ENCODE measurements around the gene PHF1.

The PHF1 gene

DNA sequence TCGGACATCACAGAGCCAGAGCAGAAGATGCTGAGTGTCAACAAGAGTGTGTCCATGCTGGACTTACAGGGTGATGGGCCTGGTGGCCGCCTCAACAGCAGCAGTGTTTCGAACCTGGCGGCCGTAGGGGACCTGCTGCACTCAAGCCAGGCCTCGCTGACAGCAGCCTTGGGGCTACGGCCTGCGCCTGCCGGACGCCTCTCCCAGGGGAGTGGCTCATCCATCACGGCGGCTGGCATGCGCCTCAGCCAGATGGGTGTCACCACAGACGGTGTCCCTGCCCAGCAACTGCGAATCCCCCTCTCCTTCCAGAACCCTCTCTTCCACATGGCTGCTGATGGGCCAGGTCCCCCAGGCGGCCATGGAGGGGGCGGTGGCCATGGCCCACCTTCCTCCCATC, 32.2 kb downstream of the PHF1 start:
- DNase-seq (no peak), ATAC-seq (peak; percentile 15)
- Mint-ChIP-seq H3K4me1 (peaks cover 3% of the 10 kb centered on the region), H3K9me3 (no peaks in the 10 kb centered on the region), H3K36me3 (ENCODE audit: low read depth) (peaks cover 20% of the 10 kb centered on the region), H3K4me3 (no peak overlapping the region), H3K27me3 (no peaks in the 10 kb centered on the region), H3K27ac (no peak overlapping the region)

DNA sequence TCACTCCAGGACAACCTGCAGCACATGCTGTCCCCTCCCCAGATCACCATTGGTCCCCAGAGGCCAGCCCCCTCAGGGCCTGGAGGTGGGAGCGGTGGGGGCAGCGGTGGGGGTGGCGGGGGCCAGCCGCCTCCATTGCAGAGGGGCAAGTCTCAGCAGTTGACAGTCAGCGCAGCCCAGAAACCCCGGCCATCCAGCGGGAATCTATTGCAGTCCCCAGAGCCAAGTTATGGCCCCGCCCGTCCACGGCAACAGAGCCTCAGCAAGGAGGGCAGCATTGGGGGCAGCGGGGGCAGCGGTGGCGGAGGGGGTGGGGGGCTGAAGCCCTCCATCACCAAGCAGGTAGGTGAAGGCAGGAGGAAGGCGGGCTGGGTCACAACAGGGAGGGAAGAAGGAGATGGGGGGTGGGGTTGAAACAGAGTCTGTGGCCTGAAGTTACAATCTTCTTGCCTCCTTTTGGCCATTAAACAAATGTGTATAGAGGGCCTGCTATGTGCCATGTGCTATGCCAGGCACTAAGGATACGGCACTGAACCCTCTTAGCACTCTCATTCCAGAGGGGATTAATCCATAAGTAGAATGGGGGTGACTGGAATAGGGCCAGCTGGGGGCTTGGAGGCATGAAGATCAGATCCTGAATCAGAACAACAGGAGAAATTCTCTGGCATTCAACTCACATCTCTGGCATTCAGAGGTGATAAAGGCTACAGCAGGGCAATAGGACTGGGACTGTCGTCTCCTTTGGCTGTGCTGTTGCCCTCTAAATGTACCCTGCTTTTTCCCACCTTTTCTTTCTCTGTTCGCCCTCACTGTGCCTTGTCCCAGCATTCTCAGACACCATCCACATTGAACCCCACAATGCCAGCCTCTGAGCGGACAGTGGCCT, 33.0 kb downstream of the PHF1 start:
- DNase-seq: no peak
- Mint-ChIP-seq H3K9me3 (no peaks in the 10 kb centered on the region), H3K4me3 (no peak overlapping the region), H3K36me3 (ENCODE audit: low read depth) (peaks cover 15% of the 10 kb centered on the region), H3K27me3 (no peaks in the 10 kb centered on the region), H3K4me1 (peaks cover 3% of the 10 kb centered on the region), H3K27ac (no peak overlapping the region)
- ATAC-seq: no peak

DNA sequence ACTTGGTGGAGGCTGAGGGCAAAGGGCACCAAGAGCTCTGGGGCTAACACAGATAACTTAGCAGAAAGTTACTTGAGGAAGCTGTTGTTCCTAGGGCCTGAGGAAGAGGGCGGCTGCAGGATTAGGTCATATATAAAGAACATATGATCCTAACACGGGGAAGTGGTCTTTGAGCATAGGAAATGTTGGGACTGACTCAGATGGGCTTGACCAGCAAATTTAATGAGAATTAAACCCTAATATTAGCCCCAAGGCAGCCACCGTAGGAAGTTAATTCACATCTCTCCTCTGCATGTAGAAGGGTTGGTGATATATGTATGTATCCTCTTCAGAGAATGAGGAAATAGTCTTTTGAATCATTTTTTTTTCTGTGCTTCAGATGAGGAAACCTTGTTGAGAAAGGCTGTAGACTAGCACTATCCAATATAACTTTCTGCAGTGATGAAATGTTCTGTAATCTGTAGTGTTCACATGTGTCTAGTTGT, 34.3 kb downstream of the PHF1 start:
- ATAC-seq (no peak), DNase-seq (no peak)
- H3K4me1 Mint-ChIP-seq: no peaks in the 10 kb centered on the region
- H3K4me3 Mint-ChIP-seq: no peak overlapping the region
- no peaks in the 10 kb centered on the region for H3K9me3 Mint-ChIP-seq
- H3K27ac Mint-ChIP-seq: no peak overlapping the region
- H3K27me3 Mint-ChIP-seq: no peaks in the 10 kb centered on the region
- peaks cover 16% of the 10 kb centered on the region for H3K36me3 Mint-ChIP-seq (ENCODE audit: low read depth)

DNA sequence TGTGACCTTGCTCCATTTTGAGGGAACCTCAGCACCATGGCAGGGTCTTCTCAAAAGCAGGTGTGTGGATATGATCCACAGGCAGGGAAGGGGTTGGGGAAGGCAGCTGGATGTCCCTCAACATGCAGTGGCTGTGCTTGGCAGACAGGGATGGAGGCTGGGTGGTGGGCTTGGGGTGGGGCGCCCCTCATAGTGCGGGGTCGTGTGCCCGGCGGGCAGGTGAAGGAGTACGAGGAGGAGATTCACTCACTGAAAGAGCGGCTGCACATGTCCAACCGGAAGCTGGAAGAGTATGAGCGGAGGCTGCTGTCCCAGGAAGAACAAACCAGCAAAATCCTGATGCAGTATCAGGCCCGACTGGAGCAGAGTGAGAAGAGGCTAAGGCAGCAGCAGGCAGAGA, 35.5 kb downstream of the PHF1 start:
- no peaks in the 10 kb centered on the region for H3K9me3 Mint-ChIP-seq
- H3K4me3 Mint-ChIP-seq: no peak overlapping the region
- no peaks in the 10 kb centered on the region for H3K27me3 Mint-ChIP-seq
- peaks cover 16% of the 10 kb centered on the region for H3K36me3 Mint-ChIP-seq (ENCODE audit: low read depth)
- H3K4me1 Mint-ChIP-seq: no peaks in the 10 kb centered on the region
- no peak for DNase-seq
- H3K27ac Mint-ChIP-seq: peak overlapping the region; percentile 4
- ATAC-seq: no peak

DNA sequence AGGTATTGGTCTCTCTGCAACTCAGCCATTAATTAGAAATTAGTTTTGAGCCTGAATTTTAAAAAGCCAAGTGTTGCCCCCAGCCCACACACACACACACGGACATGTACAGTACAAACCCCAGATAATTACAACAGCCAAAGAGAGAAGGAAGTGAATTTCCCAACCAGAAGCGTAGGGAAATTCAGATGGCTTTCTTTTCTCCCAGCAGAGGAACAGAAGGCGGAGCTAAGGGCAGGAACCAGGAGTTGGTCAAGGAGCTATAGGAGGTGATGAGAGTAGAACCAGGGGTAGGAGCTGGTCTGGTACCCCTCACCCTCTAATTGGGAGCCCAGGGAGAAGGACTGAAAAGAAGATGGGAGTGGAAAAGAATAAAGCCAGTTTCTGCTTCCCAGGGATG, 39.6 kb downstream of the PHF1 start:
- no peaks in the 10 kb centered on the region for H3K27me3 Mint-ChIP-seq
- peaks cover 15% of the 10 kb centered on the region for H3K36me3 Mint-ChIP-seq (ENCODE audit: low read depth)
- no peak overlapping the region for H3K4me3 Mint-ChIP-seq
- H3K4me1 Mint-ChIP-seq: peaks cover 18% of the 10 kb centered on the region
- peak overlapping the region; percentile 20 for H3K27ac Mint-ChIP-seq
- ATAC-seq: no peak
- H3K9me3 Mint-ChIP-seq: no peaks in the 10 kb centered on the region
- DNase-seq: no peak

DNA sequence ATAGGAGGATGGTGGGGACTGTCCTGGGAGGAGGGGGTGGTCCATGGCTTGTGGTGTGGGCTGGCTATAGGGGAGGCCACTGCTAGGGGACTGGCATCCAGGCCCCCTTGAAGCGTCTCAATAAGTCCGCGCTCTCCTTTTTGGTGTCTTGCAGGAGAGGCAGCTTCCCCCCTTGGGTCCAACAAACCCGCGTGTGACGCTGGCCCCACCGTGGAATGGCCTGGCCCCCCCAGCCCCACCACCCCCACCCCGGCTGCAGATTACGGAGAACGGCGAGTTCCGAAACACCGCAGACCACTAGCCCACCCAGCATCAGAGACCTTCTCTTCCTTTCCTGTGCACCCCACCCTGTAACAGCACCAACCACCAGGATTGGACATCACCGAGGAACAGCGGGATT, 40.8 kb downstream of the PHF1 start:
- no peak overlapping the region for H3K4me3 Mint-ChIP-seq
- peaks cover 24% of the 10 kb centered on the region for H3K4me1 Mint-ChIP-seq
- H3K27me3 Mint-ChIP-seq: no peaks in the 10 kb centered on the region
- DNase-seq: no peak
- no peak overlapping the region for H3K27ac Mint-ChIP-seq
- no peaks in the 10 kb centered on the region for H3K9me3 Mint-ChIP-seq
- peaks cover 19% of the 10 kb centered on the region for H3K36me3 Mint-ChIP-seq (ENCODE audit: low read depth)
- ATAC-seq: no peak

DNA sequence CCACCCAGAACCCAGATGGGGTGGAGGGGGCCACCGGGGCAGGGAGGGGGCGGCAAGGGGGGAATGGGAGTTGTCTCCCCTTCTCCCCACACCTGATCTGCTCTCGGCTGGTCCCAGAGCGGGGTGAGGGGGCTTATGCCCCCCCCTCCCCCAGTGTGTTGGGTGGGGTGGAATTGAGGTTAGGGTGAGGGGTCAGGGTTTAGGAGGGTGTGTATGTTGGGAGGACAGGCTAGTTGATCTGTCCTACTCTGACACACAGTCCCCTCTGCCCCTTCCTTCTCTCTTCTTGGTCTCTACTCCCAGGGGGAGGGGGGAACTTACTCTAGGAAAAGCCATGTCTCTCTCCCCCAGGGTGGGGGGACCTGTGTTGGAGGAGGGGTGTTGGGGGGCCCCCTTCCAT, 41.7 kb downstream of the PHF1 start:
- Mint-ChIP-seq H3K4me3 (no peak overlapping the region), H3K4me1 (peaks cover 28% of the 10 kb centered on the region), H3K27me3 (no peaks in the 10 kb centered on the region), H3K36me3 (ENCODE audit: low read depth) (peaks cover 19% of the 10 kb centered on the region), H3K9me3 (no peaks in the 10 kb centered on the region), H3K27ac (no peak overlapping the region)
- ATAC-seq (no peak), DNase-seq (no peak)

- ATAC-seq (no peak), DNase-seq (no peak)
- H3K27me3 Mint-ChIP-seq: no peaks in the 10 kb centered on the region
- H3K27ac Mint-ChIP-seq: peak overlapping the region; percentile 87
- peak overlapping the region; percentile 89 for H3K4me3 Mint-ChIP-seq
- H3K4me1 Mint-ChIP-seq: peaks cover 28% of the 10 kb centered on the region
- H3K36me3 Mint-ChIP-seq (ENCODE audit: low read depth): peaks cover 19% of the 10 kb centered on the region
- H3K9me3 Mint-ChIP-seq: no peaks in the 10 kb centered on the region
Measured at GRCh38 chr6:33453393-33454008, 42.7 kb downstream of the PHF1 start.

DNA sequence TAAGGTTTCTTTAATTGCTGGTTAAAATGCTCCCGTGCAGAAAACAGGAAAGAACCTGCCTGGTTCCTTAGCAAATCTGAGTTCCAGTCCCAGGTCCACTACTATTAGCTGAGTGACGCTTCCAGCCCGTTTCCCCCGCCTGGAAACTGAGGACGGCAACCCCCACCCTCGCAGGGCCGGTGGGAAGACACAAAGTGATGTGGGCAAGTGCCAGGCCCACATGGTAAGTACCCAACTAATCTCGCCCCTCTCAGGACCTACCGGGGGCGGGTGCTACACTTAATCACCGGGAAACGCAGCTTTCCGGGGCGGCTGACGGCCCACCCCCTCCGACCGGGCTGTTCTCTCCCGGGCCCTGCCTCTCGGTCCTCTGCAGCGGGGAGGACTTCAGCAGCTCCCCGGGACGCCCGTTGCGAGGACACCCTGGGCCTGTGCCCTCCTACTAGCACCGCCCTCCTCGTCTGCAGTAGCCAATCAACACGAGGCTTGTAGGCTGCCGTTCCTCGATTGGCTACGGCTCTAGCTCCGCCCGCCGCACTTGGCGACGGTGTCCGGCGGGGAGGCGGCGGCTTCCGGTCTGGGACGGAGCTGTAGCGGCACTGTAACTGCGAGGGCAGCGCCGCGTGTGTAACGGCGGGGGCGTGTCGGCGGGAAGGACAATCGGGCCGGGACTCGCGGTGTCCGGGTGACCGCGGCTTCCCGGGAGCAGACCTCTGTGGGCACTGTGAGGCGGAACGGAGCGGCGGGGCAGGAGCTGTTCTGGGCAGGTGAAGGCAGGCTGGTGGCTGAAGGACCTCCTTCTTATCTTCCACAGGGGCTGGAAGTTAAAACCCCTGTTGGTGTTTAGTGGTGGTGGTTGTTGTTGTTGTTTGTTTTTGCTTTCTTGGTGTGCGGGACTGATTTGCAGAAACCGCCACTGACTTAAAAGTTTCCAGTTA, 43.5 kb downstream of the PHF1 start, which contains the start of gene ZBTB9:
TSS of gene ZBTB9 (plus strand) at position 568 of the 938 bp plus-strand sequence. CDS start 525 bp downstream, outside the sequence.
- DNase-seq: peak; percentile 93
- H3K27ac Mint-ChIP-seq: peak within 1 kb of the TSS; percentile 87
- peaks cover 15% of the 10 kb centered on the region for H3K36me3 Mint-ChIP-seq (ENCODE audit: low read depth)
- no peaks in the 10 kb centered on the region for H3K9me3 Mint-ChIP-seq
- H3K27me3 Mint-ChIP-seq: no peaks in the 10 kb centered on the region
- peak within 1 kb of the TSS; percentile 89 for H3K4me3 Mint-ChIP-seq
- ATAC-seq: peak; percentile 99
- peaks cover 28% of the 10 kb centered on the region for H3K4me1 Mint-ChIP-seq

DNA sequence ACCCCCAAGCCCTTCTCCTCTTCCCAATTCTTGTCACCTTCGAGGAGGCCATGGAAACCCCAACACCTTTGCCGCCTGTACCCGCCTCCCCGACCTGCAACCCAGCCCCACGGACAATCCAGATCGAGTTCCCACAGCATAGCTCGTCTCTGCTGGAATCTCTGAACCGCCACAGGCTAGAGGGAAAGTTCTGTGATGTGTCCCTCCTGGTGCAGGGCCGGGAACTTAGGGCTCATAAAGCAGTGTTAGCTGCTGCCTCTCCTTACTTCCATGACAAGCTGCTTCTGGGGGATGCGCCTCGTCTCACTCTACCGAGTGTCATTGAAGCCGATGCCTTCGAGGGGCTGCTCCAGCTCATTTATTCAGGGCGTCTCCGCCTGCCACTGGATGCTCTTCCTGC, 44.2 kb downstream of the PHF1 start:
- ATAC-seq (no peak), DNase-seq (no peak)
- Mint-ChIP-seq H3K4me1 (peaks cover 28% of the 10 kb centered on the region), H3K36me3 (ENCODE audit: low read depth) (peaks cover 15% of the 10 kb centered on the region), H3K27me3 (no peaks in the 10 kb centered on the region), H3K27ac (peak overlapping the region; percentile 87), H3K4me3 (peak overlapping the region; percentile 89), H3K9me3 (no peaks in the 10 kb centered on the region)

DNA sequence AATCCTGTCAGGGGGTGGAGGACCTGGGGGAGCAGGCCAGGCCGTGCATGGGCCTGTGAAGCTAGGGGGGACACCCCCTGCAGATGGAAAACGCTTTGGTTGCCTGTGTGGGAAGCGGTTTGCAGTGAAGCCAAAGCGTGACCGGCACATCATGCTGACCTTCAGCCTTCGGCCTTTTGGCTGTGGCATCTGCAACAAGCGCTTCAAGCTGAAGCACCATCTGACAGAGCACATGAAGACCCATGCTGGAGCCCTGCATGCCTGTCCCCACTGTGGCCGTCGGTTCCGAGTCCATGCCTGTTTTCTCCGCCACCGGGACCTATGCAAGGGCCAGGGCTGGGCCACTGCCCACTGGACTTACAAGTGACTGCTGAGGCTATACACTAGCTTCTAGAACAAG, 45.3 kb downstream of the PHF1 start:
- H3K4me3 Mint-ChIP-seq: no peak overlapping the region
- no peak overlapping the region for H3K27ac Mint-ChIP-seq
- DNase-seq (no peak), ATAC-seq (no peak)
- H3K4me1 Mint-ChIP-seq: peaks cover 28% of the 10 kb centered on the region
- peaks cover 15% of the 10 kb centered on the region for H3K36me3 Mint-ChIP-seq (ENCODE audit: low read depth)
- no peaks in the 10 kb centered on the region for H3K27me3 Mint-ChIP-seq
- H3K9me3 Mint-ChIP-seq: no peaks in the 10 kb centered on the region

DNA sequence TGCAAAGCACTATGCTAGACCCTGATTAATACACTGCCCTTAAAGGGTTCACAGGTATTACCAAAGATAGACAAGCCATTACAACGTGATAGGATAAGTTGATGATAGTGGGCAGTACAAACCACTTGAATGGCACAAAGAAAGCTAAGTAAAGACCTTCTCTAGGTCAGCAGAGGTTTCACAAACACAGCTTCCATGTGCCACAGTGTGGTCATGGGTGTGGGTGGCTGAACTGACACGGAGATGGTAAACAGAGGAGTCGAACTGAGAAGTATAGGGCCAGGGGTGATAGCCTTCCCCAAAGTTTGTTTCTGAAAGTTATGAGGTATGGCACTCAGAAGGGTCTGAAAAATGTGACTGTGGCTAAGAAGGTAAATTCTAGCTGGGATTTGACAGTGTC, 47.9 kb downstream of the PHF1 start:
- H3K9me3 Mint-ChIP-seq: no peaks in the 10 kb centered on the region
- no peak for ATAC-seq
- peaks cover 15% of the 10 kb centered on the region for H3K36me3 Mint-ChIP-seq (ENCODE audit: low read depth)
- peaks cover 21% of the 10 kb centered on the region for H3K4me1 Mint-ChIP-seq
- DNase-seq: no peak
- H3K27ac Mint-ChIP-seq: no peak overlapping the region
- no peak overlapping the region for H3K4me3 Mint-ChIP-seq
- no peaks in the 10 kb centered on the region for H3K27me3 Mint-ChIP-seq

GRCh38 chr6:33459226-33459625, 48.4 kb downstream of the PHF1 start:
- Mint-ChIP-seq H3K36me3 (ENCODE audit: low read depth) (peaks cover 15% of the 10 kb centered on the region), H3K4me3 (no peak overlapping the region), H3K9me3 (no peaks in the 10 kb centered on the region), H3K4me1 (peaks cover 19% of the 10 kb centered on the region), H3K27me3 (no peaks in the 10 kb centered on the region), H3K27ac (no peak overlapping the region)
- no peak for DNase-seq
- no peak for ATAC-seq

Measured in activated naive CD8-positive, alpha-beta T cell treated with anti-CD3 and anti-CD28 coated beads, Interleukin-2, amount 50 U/mL, for 24 hours (primary cell).